NCI-H2107 (cell line): ENCODE measurements around the gene CHMP4A.

ENCODE experiments used
- DNase-seq: peaks from one replicate; lab custom pipeline; 2025; lab: John Stamatoyannopoulos, UW

CHMP4A gene

DNA sequence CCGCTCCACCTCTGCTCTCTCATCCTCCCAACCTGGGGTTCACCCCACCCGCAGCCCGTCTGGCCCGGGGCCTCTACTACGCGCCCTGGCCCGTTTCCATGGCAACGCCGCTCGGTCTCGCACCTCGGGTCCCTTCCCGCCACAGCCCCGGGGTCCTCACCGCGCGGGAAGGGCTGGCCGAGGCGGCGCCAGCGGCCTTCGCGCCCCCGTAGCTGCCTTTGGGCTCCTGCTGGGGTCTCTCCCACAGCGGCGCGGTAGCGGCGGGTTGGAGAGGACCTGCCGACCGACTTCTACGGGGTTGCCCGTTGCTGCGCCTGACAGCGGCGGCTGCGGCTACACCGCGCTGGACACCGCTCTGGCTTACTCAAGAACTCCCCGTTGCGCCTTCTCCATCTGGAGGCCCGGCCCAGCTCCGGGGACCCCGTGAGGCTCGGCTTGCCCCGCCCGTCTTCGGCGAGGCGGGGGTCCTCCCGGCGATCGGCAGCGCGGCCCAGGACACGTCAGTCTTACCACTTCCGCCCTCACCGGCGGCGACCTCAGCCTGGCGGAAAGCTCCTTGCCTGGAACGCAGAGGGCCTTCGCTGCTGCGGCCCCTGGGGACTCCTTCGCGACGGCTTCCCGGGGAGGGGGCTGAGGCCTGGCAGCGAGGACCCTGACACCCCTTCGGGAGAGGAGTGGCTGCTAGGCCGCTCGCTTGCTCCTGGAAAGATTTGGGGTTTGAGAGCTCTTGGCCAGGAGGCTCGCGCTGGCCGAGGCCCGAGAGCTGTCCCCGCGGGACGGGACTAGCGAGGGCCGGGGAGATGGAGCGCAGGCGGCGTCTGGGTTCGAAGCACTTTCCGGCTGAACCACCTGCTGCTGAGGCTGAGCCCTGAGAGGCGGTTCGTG, 17.9 kb downstream of the CHMP4A start, which contains the start of gene TM9SF1:
TSS of gene TM9SF1 (minus strand) at position 256 of the 885 bp plus-strand sequence. CDS start 422 bp downstream, outside the sequence.
- peak; percentile 88 for DNase-seq

DNA sequence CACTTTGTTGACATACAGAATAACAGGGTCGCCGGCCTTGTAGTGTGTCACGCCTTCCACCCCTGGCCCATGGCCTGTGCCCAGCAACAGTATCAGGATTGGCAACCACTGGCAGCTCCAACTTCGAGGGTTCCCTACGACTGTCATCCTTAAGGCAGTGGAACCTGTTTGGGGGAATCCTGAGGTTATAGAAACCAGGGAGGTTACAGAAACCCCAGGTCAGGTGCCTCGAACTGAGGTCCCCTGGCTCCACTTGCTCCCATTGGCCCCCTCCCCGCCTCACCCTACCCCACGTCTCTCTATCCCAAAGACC, 18.5 kb downstream of the CHMP4A start:
- no peak for DNase-seq

DNA sequence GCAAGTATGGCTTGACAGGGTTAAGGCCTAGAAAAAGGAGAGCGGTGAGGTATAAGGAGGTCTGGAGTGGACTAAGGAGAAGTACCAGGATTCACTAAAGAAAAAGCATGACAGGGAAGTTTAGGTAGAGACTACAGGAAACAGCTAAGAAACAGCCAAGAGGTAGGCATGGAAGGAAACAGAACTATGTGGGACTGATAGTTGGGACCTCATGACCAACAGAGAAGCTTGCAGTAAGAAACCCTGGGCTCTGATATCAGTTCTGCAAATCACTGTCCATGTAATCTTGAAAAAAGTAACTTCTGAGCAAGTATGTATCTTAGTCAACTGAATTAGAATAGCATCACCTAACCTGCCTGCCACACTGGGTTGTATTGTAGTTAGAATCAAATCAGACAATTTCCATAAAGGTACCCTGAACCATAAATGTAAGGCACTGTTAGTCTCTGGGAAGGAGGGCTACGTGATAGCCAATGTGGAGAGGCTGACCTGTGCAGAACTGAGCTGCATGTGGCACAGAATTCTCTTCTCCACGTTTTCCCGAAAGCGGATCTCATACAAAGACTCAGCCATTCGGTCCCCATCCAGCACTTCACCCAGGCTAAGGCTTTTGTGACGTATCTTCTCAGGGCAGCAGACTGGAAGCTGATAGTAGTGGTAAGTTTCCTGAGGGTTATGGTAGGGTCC, 19.0 kb downstream of the CHMP4A start:
- DNase-seq, result no peak

DNA sequence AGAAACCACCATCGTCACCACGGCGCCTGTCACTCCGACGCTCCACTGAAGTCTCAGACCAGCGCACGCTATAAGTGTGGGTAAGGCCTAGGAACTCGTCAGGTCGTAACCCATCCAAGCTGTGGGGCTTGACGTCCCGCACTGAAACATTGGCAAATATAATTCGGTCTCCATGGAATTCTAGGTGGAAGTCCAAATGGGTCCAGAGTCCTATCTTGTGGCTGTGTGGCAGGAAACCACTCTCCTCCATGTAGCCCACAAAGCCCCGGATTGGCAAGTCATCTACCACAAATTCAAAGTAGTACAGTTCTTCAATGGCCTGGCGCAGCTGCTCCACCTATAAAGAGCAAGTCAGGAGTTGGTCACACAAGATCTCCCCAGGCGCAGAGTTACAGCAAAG, 20.4 kb downstream of the CHMP4A start:
- DNase-seq, result no peak

DNA sequence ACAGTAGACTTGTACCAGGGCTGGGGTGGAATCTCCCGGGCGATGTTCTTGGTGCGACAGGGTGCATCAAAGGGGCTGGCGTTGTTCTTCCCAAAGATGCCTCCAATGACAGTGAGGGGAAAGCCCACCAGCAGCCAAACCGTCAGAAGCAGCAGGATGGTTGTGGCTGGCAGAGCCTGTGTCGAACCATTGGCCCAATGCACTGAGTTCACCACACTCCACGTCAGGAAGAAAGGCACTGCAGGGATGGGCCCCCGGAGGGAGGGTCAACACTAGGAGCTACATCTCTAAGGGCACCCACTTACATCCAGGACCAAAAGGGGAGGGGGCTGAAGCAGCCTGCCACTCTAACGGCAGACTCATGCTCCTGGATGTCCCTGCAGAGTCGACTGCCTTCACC, 22.9 kb downstream of the CHMP4A start:
- DNase-seq, result no peak

DNA sequence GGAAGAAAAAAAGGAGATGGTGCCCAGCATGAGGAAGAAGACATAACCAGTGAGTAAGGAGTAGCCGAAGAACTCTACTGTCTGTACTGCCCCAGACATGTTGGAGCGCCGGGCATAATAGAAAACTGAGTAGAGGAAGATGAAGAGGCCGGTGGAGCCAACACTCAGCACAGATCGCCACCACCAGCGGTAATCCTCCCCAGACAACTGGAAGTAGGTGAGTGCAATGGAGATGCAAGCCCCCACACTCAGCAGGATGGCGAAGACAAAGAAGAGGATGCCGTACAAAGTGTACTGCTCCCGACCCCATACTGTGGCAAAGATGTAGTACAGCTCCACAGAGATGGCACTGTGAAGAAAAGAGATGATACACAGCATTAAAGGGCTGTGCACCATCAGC, 23.8 kb downstream of the CHMP4A start:
- no peak for DNase-seq

DNA sequence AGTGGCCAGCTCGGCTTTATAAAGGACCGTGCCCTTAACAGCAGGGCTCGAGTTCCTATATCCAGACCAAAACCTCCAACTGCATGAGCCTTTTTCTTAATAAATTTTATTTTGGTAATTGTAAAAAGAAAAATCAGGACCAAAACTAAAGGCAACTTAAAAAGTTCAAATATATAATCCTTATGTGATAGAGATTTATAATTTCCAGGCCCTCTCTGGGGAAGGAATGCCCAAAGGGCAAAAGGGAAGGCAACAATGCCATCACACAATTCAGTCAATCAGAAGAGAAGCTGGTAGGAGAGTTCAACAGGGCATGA, 24.3 kb downstream of the CHMP4A start:
- DNase-seq, result no peak

DNA sequence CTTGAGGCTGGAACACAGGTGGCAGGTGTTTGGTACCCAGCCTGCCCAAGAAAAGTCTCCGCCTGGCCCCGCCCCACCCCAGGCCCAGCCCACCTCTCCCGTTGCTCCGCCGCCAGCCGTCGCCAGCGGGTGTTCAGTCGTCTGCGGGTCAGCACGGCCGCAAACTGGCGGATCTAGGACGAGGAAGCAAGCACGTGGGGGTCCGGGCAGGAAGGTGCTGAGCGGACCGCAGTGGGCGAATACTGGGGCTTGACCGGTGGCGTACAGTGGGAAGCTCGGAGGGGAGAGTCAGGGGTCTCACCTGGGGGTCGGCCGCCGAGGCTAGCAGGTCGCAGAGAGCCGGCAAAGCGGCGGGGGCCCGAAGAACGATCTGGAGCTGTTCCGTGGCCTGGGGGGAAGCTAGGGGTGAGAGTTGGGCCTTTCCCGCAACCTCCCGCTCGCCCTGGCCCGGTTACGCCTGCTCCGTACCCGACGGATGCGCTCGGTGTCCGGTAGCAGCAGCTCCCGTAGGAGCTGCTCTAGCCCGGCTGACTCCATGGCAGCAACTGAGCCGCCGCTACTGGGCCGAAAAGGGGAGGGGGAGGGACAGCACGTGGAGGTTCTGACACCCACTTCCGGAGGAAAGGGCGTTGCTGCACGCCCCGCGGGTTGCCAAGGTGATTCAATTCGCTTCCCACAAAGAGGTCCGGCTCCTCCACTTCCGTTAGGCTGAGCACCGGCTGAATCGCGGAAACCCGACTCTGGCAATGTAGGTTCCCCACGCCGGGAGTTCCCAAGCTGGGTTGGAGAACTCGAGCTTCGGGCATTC, 24.8 kb downstream of the CHMP4A start, which contains the start of gene IPO4:
TSS of gene IPO4 (minus strand) at position 566 of the 808 bp plus-strand sequence. CDS start at position 537, 29 bp downstream.
- DNase-seq, result peak; percentile 98

DNA sequence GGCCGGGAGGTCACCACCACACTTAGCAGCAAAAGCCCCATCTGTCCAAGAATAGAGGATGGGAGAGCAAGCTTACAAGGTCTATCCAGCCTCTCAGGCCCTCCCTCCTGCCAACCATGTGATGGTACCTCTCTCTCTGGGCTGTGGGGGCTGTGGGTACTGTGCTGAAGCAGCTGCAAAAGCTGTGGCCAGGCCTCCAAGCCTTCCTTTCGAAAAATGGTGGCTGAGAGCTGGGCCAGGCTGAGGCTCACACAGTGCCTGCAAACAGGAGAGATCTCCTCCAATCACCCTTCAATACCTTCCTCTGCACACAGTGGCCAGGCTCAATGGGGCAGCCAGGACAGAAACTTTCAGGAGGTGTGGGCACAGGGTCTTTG, 25.8 kb downstream of the CHMP4A start:
- no peak for DNase-seq

DNA sequence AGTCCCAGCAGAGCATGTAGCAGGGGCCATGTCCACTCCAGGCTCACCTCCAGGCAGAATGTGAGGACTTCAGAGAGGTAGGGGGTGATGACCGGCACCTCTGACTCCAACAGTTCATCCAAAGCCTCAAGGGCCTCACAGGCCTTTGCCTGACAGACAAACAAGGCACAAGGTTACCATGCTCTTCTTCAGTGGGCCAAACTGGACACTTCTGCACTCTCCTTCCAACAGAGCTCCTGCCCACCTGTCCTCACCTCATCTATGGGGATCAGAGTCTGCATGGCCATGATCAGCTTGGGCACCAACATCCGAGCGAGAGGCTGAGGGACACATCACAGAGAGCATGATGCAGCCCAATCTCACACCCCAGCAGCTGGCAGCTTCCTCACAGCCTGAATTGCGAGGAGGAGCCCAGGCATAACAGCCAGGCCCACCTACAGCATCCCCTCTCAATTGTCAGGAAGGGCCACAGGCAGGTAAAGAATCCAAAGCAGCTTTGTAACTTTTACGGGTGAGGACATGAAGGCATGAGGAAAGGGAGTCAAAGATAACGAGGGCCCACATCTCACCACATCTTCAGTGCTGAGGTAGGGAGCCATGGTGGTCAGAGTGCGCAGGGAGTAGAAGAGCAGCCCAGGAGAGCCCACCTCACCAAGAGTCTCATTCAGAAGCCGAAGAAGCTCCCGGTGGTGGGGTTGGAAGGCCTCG, 26.3 kb downstream of the CHMP4A start:
- no peak for DNase-seq

DNA sequence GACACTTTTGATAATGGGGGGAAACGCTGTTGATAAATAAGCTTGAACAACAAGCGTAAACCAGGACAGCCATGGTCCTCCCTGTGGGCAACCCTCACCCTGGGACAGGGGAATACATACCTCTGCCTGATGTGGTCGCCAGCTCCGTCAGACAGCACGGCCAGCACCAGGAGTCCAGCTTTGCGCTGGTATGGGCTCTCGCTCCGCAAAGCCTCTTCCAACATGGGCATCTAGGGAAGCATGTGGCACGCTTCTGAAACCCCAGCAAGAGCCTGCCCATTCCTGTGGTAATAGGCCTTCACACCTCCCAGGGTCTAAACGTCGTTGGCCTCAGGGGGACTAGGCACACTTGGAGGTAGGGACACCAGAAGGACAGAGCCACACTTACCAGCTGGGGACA, 27.5 kb downstream of the CHMP4A start:
- no peak for DNase-seq

DNA sequence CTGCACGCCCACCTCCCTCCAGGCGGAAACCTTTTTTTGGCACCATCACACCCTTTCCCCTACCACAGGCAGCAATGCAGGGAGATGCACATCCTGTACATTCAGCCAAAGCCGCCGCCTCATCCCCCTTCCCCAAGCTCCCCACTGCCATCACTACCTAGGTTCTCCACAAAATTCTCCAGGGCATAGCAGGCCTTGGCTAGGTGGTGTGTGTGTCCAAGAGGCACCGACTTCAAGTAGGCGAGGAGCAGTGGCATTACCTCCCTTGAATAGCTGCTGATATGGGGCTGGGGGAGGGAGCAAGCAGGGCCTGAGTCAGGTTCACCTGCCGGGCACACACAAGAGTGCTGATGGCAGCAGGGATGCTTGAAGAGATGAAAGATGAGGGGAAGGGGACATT, 28.3 kb downstream of the CHMP4A start:
- no peak for DNase-seq

DNA sequence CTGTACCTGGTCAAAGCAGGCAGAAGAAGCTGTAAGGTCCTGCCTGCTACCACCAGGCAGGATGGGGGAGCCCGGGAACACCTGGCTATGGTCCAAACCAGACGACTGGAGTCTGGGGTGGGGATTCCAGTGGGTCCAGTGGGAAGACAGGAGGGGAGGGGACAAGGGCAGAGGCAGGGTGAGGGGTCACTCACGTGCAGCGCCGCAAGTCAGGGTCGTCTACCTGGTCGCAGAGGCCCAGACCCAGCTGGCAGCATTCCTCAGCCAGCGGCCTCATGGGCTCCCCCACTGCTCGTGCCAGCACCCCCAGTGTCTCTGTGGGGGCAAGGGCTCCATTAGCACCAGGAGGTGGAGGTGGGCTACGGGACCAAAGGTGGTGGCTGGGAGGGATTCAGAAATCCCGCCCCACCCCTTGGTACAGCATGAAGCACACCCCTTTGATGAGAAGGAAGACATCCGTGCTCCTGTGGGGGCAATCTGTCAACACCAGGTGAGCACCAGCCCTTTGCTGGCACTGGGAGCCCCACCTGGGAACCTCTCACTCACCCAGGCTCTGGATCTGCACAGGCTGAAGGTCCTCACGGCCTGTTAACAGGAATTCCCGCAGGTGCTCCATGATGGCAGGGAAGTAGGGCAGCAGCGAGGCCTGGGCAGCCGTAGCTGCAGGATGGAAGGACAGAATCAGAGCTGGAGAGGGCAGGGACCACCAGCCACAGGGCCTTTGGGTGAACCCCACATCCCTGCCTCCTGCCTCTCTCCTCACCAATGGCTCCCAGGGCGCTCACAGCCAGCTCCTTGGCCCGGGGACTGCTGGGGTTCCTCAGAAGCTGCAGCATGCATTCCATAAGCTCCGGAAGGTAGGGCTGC, 29.0 kb downstream of the CHMP4A start:
- DNase-seq, result no peak

DNA sequence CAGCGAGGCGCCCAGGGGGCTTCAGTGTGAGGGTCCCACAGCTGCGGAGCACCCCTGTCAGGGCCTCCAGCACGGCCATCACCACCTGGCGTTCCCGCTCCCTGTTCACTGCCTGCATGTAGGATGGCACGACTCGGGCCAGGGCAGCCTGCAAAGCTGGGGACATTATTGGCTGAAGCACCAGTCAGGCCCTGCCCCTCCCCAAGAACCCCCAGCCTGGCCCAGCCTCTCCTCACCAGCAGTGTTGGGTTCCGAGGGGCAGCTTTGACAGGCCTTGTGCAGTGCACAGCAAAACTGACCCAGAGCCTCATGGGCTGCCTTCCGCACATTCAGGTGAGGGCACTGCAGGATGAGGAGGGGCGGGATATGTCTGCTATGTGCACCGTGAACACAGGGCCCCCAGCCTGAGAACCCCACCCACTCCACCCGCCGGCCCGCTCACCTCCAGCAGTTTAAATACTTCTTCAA, 30.2 kb downstream of the CHMP4A start:
- DNase-seq, result no peak

DNA sequence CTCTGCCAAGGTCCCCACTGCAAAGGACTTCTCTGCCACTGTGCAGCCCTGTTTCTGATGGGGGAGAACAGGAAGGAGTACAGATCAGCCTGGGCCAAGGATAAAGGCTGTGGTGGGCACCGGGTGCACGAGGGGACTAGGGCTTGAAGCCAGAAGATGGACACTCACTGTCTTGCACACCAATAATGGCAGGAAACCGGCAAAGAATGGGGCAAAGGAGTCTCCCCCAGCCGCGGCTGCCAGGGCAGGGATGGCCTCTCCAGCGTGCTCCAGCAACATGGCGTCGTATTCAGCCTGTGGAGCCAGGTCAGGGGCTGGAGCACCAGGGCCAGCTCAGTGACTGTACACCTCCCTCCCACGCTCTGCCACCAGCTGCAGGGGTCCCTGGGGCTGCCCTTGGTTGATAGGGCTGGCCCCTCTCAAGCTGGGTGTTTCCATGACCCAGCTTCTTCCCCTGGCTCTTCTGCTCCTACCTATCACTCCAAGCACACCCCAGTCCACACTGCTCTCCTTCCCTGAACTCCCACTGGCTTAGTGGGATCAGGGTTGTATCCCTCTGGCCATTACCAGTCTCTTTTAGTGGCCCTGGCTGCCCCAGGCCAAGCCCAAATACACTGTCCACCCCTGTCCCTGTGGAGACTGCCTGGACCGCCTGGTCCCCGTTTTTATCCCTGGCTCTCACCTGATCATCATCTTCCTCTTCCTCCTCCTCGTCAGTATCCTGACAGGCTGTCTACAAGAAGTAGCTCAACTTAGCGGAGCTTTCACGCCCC, 31.0 kb downstream of the CHMP4A start:
- DNase-seq, result no peak

DNA sequence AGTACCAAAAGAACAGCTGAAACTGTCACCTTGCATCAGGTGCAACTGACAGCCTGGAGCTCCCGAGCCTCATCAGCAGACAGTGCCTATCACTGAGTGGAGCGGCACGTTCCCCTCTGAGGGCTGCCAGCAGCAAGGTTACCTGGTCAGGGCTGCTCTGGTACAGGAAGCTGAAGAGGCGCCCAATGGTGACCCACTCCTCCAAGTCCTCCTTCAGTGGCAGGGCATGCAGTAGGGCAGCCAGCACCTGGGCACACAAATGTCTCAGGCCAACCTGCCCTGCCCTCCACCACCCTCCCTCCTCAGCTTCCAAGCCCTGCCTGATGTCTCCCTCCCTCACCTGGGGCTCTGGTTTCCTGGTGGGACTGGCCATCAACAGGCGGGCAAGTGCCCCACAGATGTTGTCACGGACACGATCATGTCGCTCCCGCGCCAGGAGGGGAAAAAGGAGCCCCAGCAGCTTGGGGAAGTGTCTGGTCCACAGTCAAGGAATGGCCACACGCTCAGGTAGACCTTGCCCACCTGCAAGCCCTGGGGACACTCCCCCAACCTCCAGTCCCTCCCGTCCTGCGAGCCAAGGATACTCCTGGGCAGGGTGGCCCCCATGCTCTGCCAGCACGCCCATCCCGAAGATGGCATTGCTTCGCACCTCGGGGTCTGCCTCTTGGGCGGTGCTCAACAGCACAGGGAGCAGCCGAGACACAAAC, 31.8 kb downstream of the CHMP4A start:
- DNase-seq, result no peak

DNA sequence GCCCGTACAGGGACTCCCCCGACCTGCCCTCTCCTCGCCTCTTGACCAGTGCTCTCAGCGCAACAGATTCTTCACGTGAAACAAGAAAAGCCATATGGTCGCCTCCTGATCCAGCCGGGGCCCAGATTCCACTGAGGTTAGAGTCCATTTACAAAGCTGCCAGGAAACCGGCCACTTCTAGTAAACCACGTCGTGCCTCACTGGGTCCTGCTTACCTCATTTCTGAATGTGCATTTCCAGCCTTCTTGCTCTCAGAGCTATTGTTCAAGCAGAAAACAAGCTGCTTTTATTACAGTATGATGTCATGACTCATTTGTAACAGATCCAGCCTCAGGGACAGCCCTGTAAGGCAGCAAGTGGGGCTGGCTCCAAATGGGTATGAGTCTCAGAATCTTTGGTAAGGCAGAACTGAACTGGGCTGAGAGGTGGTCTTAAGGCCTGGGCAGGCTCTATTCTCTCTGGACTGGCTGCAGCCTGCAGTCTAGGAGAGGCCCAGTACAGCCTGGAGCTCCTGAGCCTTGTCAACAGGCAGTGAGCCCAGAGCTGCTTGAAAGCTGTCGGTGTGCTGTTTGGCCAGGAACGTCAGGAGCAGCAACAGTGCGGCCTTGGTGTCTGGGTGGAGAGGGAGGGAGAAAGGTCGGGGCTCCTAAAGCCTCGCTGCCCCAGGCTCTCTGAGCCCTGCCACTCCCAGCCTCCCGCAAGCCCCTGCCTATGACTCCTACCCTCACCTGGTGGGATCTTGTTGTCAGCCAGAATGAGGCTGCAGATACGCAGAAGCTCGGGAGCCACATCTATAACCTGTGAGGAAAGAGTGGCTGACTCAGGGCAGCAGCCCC, 33.1 kb downstream of the CHMP4A start:
- peak; percentile 75 for DNase-seq

DNA sequence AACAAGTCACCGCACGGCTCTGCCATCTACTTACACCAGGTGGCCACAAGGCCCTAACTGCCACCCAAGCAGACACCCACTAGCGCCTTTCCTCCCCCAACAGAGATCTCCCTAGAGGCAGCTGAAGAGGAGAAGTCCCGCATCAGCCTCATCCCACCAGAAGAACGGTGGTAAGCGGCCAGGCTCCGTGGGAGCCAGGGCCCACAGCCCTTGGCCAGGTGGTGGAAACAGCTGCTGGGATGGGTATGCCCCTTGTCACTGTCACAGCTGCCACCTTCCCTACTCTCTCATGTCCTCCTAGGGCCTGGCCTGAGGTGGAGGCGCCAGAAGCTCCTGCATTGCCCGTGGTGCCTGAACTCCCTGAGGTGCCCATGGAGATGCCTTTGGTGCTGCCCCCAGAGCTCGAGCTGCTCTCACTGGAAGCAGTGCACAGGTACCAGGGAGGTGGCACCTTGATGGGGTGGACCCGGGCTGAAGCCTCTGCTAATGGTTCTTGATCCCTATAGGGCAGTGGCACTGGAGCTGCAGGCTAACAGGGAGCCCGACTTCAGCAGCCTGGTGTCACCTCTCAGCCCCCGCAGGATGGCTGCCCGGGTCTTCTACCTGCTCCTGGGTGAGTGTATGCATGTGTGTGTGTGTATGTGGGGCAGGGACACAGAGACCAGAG, 33.9 kb downstream of the CHMP4A start:
- no peak for DNase-seq
